ENCODE measurements around the gene HSD3B7.

HSD3B7 gene

DNA sequence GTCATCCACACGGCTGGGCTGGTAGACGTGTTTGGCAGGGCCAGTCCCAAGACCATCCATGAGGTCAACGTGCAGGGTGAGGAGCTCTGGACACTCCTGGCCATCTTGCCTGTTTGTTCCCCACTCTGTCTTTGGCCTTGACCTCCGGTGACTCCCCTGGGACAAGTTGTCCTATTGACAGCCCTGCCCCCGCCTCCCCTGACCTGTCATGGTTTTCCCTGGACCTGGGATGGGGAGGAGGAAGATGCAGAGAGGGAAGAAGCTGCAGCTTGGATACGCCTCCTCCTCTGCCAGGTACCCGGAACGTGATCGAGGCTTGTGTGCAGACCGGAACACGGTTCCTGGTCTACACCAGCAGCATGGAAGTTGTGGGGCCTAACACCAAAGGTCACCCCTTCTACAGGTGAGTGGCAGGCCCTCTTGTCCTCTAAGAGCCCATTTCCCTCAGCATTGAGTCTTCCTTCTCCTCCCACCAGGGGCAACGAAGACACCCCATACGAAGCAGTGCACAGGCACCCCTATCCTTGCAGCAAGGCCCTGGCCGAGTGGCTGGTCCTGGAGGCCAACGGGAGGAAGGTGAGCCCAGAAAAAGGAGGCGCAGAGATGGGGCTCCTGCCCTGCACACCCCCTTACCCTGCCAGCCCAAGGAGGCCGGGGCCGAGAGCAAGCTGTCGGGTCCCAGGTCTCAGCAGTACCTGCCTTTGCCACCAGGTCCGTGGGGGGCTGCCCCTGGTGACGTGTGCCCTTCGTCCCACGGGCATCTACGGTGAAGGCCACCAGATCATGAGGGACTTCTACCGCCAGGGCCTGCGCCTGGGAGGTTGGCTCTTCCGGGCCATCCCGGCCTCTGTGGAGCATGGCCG lies 1.4 kb downstream of the HSD3B7 start:
- TF ChIP-seq CTCF (IDR thresholded peaks at IDR 0.05; ENCODE audit: low read depth, low read length, missing control alignments): no peak
- DNase-seq (ENCODE audit: low read depth): no peak
- in situ Hi-C loops (cut with HindIII; ENCODE audit: low sequenced_read_pairs): no loop called here
- H3K4me3 ChIP-seq (ENCODE audit: low read depth, low read length): no peak overlapping the region

DNA sequence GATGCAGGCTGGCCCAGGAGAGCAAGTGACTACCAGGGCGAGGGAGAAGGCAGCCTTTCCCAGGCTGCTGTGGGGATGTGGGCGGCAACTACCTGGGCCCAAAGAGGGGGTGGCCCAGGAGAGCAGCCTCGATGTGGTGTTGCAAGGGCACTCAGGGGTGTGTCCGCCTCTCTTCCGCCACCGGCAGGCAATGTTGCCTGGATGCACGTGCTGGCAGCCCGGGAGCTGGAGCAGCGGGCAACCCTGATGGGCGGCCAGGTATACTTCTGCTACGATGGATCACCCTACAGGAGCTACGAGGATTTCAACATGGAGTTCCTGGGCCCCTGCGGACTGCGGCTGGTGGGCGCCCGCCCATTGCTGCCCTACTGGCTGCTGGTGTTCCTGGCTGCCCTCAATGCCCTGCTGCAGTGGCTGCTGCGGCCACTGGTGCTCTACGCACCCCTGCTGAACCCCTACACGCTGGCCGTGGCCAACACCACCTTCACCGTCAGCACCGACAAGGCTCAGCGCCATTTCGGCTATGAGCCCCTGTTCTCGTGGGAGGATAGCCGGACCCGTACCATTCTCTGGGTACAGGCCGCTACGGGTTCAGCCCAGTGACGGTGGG lies 2.7 kb downstream of the HSD3B7 start:
- no peak for DNase-seq (ENCODE audit: low read depth)
- in situ Hi-C loops (cut with HindIII; ENCODE audit: low sequenced_read_pairs): no loop called here
- TF ChIP-seq CTCF (IDR thresholded peaks at IDR 0.05; ENCODE audit: low read depth, low read length, missing control alignments): no peak
- no peak overlapping the region for H3K4me3 ChIP-seq (ENCODE audit: low read depth, low read length)

- no peak for TF ChIP-seq CTCF (IDR thresholded peaks at IDR 0.05; ENCODE audit: low read depth, low read length, missing control alignments)
- in situ Hi-C loops (cut with HindIII; ENCODE audit: low sequenced_read_pairs): no loop called here
- DNase-seq (ENCODE audit: low read depth): no peak
- H3K4me3 ChIP-seq (ENCODE audit: low read depth, low read length): no peak overlapping the region
These were observed 4.6 kb downstream of the HSD3B7 start for GRCh38 chr16:30989469-30990047.

GRCh38 chr16:30990105-30990504 lies 5.1 kb downstream of the HSD3B7 start:
- no peak for DNase-seq (ENCODE audit: low read depth)
- in situ Hi-C loops (cut with HindIII; ENCODE audit: low sequenced_read_pairs): no loop called here
- no peak for TF ChIP-seq CTCF (IDR thresholded peaks at IDR 0.05; ENCODE audit: low read depth, low read length, missing control alignments)
- no peak overlapping the region for H3K4me3 ChIP-seq (ENCODE audit: low read depth, low read length)

GRCh38 chr16:30991052-30991451 lies 6.0 kb downstream of the HSD3B7 start:
- in situ Hi-C loops (cut with HindIII; ENCODE audit: low sequenced_read_pairs): no loop called here
- TF ChIP-seq CTCF (IDR thresholded peaks at IDR 0.05; ENCODE audit: low read depth, low read length, missing control alignments): no peak
- no peak overlapping the region for H3K4me3 ChIP-seq (ENCODE audit: low read depth, low read length)
- no peak for DNase-seq (ENCODE audit: low read depth)

DNA sequence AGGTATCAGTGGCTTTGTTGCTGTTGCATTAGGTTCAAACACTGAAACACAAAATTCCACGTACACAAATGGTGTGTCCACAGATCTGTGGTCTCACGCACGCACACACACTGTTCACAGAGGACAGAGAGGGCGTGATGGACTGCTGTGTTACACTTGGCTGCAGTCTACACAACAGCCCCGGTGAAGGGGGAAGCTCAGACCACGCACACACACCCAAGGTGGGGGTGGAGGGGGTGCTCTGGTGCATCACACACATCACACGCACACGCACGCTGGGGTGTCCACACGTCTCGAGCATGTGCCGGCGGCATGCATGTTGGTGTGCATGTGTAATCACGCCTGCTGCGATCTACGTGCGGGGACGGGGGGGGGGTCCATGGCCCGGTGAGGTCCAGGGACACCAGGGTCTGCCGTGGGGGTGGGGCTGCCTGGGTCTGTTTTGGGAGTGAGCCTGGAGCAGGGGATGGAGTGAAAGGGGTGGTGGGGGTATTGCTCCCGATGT lies 7.3 kb downstream of the HSD3B7 start:
- no peak for TF ChIP-seq CTCF (IDR thresholded peaks at IDR 0.05; ENCODE audit: low read depth, low read length, missing control alignments)
- no peak overlapping the region for H3K4me3 ChIP-seq (ENCODE audit: low read depth, low read length)
- in situ Hi-C loops (cut with HindIII; ENCODE audit: low sequenced_read_pairs): no loop called here
- DNase-seq (ENCODE audit: low read depth): no peak

Data from astrocyte of the cerebellum (primary cell).